HG03066 (cell line): ENCODE data around the gene MLLT11.
"Not testable (repeated sequence)": the region's sequence is repeated elsewhere in the genome, so short reads cannot be mapped to it uniquely, and the experiment has no call there.

Experiments
- ATAC-seq: cut with Tn5 transposase; IDR thresholded peaks from one replicate; pipeline ENCODE4 v1.9.1; 2021; ENCODE audit warnings: low read depth; ENCODE audit not compliant: unreplicated experiment

The MLLT11 gene

GRCh38 chr1:151055581-151055980 lies 4.6 kb upstream of the MLLT11 start:
- ATAC-seq = no peak

GRCh38 chr1:151056149-151056548 lies 4.0 kb upstream of the MLLT11 start:
- ATAC-seq = no peak

- no peak for ATAC-seq
These were observed 1.5 kb upstream of the MLLT11 start for GRCh38 chr1:151058692-151059091.

GRCh38 chr1:151059109-151060006 lies 839 bp upstream of the MLLT11 start, which contains the start of gene CDC42SE1:
Gene CDC42SE1, minus strand, starts transcription at chr1:151059622. Its CDS starts 3,892 bp downstream, at chr1:151055730.
- peak; percentile 76 for ATAC-seq

DNA sequence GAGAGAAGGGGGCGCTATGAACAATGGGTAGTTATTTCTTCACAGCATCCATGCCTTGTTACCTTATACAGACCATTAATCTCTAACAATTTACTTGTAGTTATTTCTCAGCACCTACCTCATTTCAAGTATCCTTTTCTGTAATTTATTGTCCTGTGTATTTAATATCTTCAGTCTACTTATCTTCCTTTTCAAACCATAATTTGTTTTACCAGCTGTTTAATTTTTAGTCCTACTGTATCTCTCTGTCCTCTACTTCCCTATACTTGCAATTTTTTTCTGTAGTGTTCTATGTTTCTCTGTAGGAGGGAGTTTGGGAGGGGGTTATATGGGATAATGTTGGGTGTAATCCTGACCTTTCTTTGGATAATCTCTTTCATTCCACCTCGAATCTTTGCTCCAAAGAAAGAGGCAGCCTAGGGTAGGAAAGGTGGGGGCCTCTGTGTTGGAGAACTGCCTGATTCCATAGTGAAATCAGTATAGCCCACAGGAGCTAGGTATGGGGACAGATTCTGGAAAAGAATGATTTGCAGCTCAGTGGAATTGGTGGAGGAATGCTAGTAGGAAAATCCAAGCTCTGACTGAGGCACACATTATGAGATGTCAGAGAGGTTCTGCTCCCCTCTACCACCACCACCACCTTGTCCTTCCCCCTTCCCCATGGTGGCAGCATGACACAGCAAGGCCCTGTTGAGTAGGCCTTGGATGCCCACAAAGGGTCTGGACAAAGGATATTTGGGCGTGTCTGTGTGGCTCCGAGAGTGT lies 642 bp downstream of the MLLT11 start:
- no peak for ATAC-seq

GRCh38 chr1:151061704-151062103 lies 1.5 kb downstream of the MLLT11 start:
- no peak for ATAC-seq

DNA sequence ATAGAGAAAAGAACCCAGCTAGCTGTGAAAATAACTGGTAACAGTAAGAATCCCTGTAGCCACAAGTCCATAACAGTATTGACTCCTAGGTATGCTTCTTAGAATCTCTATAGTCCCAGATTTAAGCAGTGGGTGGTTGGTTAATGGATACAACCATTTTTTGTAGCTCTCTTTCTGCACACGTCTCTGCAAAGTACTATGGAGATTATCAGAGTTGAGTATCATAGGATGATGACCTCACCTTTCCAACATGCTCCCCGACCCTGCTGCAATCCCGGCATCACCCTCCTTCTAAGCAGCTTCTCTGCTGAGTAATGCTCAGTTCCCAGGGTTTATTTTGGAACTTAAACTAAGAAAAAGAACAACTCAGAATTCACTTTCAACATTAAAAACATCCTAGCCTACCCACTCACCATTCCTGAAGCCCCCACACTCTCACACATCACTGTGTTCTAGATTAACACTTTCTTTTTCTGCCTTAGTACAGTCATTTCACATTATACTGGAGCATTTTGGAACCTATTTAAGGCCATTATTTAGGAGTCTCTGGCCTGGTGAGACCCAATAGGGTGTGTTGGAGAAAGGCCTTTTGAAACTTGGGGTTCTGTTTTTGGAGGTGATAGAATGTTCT lies 2.7 kb downstream of the MLLT11 start:
- no peak for ATAC-seq

DNA sequence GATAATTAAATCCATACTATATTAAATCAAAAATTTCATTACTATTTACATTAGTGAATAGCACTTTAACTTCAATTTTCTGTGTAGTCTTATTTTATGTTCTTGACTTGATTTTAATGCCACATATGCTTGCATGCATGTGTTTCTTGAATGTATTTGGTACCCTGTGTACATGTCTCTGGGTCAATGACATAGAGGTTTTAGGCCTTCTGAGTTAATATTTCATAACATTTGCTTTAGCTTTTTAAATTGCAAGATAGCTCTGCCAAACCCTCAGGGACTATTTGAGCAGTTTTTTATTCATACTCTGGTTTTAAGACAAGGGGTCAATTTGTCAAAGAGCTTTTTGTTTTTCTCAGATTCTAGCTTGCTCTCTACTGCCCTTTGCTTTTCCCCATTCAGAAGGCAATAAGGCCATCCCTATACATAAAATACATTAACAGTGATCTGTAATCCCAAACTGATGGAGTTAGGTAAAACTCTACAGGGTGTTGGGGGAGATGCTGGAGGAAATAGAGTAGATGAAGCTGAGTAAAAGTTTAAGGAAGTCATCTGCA lies 5.0 kb downstream of the MLLT11 start:
- ATAC-seq = no peak

DNA sequence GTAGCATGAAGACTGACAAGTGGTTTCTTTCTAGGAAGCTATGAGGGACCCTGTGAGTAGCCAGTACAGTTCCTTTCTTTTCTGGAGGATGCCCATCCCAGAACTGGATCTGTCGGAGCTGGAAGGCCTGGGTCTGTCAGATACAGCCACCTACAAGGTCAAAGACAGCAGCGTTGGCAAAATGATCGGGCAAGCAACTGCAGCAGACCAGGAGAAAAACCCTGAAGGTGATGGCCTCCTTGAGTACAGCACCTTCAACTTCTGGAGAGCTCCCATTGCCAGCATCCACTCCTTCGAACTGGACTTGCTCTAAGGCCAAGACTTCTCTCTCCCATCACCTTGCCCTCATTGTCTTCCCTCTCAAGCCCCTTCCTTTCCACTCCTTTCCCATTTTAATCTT lies 7.0 kb downstream of the MLLT11 start:
- ATAC-seq = no peak

- no peak for ATAC-seq
These were observed 8.9 kb downstream of the MLLT11 start for GRCh38 chr1:151069103-151069486.

- peak; percentile 64 for ATAC-seq
These were observed 10.5 kb downstream of the MLLT11 start, which contains the start of gene GABPB2 for GRCh38 chr1:151070474-151071276. Gene GABPB2, plus strand, starts transcription at chr1:151070761. Its CDS starts 17,429 bp downstream, at chr1:151088190.

DNA sequence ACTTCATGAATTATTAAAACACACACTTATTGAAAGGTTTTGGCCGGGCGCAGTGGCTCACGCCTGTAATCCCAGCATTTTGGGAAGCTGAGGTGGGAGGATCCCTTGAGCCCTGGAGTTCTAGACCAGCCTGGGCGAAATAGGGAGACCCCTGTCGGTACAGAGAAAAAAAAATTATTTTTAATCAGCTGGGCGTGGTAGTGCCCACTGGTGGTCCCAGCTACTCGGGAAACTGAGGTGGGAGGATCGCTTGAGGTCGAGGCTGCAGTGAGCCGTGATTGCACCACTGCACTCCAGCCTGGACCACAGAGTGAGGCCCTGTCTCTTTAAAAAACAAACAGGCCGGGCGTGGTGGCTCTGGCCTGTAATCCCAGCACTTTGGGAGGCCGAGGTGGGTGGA lies 12.0 kb downstream of the MLLT11 start:
- no peak for ATAC-seq

DNA sequence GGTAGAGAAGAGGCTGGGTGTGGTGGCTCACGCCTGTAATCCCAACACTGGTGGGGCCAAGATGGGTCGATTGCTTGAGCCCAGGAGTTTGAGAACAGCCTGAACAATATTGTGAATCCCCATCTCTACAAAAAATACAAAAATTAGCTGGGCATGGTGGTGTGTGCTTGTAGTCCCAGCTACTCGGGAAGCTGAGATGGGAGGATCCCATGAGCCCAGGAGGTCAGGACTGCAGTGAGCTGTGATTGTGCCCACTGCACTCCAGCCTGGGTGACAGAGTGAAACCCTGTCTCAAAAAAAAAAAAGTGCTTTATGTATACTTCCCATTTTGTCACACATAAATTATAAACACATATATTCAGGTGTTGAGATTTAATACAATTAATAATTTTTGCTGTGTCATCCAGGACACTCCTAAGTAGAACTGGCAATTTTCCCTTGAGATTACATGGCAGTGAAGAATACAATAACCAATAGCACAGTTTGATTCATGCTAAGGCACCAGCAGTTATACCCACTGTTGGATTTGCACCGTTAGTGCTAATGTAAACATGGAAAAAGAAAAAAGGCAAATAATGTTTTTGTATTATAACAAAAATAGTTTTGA lies 25.9 kb downstream of the MLLT11 start:
- no peak for ATAC-seq

- not testable (repeated sequence) for ATAC-seq
These were observed 37.2 kb downstream of the MLLT11 start for GRCh38 chr1:151097426-151097825.

GRCh38 chr1:151098126-151098525 lies 37.9 kb downstream of the MLLT11 start:
- no peak for ATAC-seq

DNA sequence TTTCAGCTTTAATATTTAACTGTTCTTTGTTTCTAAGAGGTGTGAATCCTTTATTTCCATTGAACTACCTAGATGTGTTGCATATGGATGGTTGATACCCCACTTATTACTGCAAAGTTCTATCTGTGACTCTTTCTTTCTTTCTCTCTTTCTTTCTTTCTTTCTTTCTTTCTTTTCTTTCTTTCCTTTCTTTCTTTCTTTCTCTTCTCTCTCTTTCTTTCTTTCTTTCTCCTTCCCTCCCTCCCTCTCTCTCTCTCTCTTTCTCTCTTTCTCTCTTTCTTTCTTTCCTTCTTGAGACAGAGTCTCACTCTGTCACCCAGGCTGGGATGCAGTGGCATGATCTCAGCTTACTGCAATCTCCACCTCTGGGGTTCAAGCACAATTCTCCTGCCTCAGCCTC lies 44.4 kb downstream of the MLLT11 start:
- no peak for ATAC-seq

DNA sequence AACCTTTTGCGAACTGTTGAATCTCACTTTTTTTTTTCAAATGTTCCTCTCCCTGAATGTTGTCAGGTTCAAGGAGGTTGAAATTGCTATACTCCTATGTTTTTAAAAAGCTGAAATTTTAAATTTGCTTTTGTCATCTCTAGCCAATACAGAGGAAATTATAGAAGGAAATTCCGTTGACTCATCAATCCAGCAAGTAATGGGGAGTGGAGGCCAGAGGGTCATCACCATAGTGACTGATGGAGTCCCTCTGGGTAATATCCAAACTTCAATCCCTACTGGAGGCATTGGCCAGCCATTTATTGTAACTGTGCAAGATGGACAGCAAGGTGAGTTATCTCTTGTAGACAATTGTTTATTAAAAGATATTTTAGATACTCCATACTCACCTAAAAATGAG lies 46.7 kb downstream of the MLLT11 start:
- no peak for ATAC-seq

GRCh38 chr1:151108331-151108730 lies 48.1 kb downstream of the MLLT11 start:
- ATAC-seq = no peak

- no peak for ATAC-seq
These were observed 53.7 kb downstream of the MLLT11 start for GRCh38 chr1:151113877-151114276.
